AG04449 (cell line): ENCODE measurements around the gene C20orf204.

Experiments
- CTCF ChIA-PET: fragments of 350-600 bp; formaldehyde crosslinking; extraction: SDS; loops from one replicate; lab custom pipeline; 2021; ENCODE audit warnings: antibody characterized with exemption; lab: Yijun Ruan, JAX
- POLR2A ChIA-PET: fragments of 400-600, 350-600 bp; formaldehyde crosslinking; extraction: SDS; loops from one replicate; lab custom pipeline; 2020; ENCODE audit warnings: antibody characterized with exemption, inconsistent platforms; lab: Yijun Ruan, JAX
- DNase-seq: peaks from one replicate; pipeline ENCODE4 v3.0.0-alpha.2; 2010; ENCODE audit warnings: low read depth, low spot score
- H3K4me3 ChIP-seq: 2 replicates; pipeline ENCODE4 v1.5.1; 2011; ENCODE audit warnings: low read depth, mild to moderate bottlenecking, control low read depth, low read length
- TF ChIP-seq, protein P1 (sequence below): IDR thresholded peaks from one replicate; pipeline ENCODE4 v1.5.1; 2011; ENCODE audit warnings: mild to moderate bottlenecking, moderate library complexity, low read length, control low read depth, inconsistent platforms; ENCODE audit not compliant: insufficient read depth; ENCODE audit errors: missing control alignments

Gene C20orf204

GRCh38 chr20:64067005-64067632 is 31.1 kb downstream of the C20orf204 start:
- ChIA-PET POLR2A (interaction anchor here (0.8 kb wide), 1 partner anchor 94 kb away, joined by 3 read pairs; no protein-coding TSS in a partner anchor), CTCF (interaction anchor here (1.0 to 2.1 kb wide), 4 partner anchors 8 to 16 kb away, joined by 3 to 6 read pairs (median 4); partner anchors contain the start of genes LKAAEAR1, OPRL1 and RGS19)
- H3K4me3 ChIP-seq: no peak overlapping the region
- TF ChIP-seq, protein P1, sequence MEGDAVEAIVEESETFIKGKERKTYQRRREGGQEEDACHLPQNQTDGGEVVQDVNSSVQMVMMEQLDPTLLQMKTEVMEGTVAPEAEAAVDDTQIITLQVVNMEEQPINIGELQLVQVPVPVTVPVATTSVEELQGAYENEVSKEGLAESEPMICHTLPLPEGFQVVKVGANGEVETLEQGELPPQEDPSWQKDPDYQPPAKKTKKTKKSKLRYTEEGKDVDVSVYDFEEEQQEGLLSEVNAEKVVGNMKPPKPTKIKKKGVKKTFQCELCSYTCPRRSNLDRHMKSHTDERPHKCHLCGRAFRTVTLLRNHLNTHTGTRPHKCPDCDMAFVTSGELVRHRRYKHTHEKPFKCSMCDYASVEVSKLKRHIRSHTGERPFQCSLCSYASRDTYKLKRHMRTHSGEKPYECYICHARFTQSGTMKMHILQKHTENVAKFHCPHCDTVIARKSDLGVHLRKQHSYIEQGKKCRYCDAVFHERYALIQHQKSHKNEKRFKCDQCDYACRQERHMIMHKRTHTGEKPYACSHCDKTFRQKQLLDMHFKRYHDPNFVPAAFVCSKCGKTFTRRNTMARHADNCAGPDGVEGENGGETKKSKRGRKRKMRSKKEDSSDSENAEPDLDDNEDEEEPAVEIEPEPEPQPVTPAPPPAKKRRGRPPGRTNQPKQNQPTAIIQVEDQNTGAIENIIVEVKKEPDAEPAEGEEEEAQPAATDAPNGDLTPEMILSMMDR: no peak
- no peak for DNase-seq

- H3K4me3 ChIP-seq: no peak overlapping the region
- POLR2A ChIA-PET: no interaction called here
- CTCF ChIA-PET: interaction anchor here (0.7 to 2.1 kb wide), 4 partner anchors 7 to 29 kb away, joined by 3 to 6 read pairs (median 4); partner anchors contain the start of genes LKAAEAR1, OPRL1 and RGS19
- TF ChIP-seq, protein P1: no peak
- no peak for DNase-seq
Observed at GRCh38 chr20:64067733-64068307, 31.8 kb downstream of the C20orf204 start.

GRCh38 chr20:64068386-64069208 is 32.6 kb downstream of the C20orf204 start:
- ChIA-PET CTCF (interaction anchor here (0.7 to 2.1 kb wide), 8 partner anchors 9 to 30 kb away, joined by 3 to 6 read pairs (median 4); partner anchors contain the start of genes LKAAEAR1, OPRL1 and RGS19), POLR2A (interaction anchor here (1.3 kb wide), 1 partner anchor 10 kb away, joined by 7 read pairs; the partner anchor contains the start of genes OPRL1 and RGS19)
- TF ChIP-seq, protein P1: no peak
- no peak overlapping the region for H3K4me3 ChIP-seq
- no peak for DNase-seq

DNA sequence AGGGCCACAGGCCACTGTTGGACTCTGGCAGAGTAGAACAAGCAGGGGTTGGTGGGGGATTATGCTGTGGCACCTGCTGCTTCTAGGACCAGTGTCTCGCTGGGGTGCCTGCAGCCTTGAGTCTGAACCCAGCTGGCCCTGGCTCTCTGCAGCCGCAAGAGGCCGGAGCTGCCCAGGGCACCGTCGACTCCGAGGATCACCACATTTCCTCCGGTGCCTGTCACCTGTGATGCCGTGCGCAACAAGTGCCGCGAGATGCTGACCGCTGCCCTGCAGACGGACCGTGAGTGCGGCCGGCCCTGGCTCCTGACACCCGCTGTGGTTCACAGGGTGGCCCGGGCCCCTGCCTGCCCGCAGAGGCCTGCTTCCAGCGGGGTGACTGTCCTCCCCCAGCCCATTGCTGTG is 33.2 kb downstream of the C20orf204 start:
- H3K4me3 ChIP-seq: no peak overlapping the region
- no peak for DNase-seq
- TF ChIP-seq, protein P1: no peak
- POLR2A ChIA-PET: interaction anchor here (1.3 kb wide), 1 partner anchor 10 kb away, joined by 7 read pairs; the partner anchor contains the start of genes OPRL1 and RGS19
- CTCF ChIA-PET: interaction anchor here (0.7 to 2.1 kb wide), 8 partner anchors 9 to 51 kb away, joined by 3 to 6 read pairs (median 4); partner anchors contain the start of genes LKAAEAR1, OPRL1 and RGS19

DNA sequence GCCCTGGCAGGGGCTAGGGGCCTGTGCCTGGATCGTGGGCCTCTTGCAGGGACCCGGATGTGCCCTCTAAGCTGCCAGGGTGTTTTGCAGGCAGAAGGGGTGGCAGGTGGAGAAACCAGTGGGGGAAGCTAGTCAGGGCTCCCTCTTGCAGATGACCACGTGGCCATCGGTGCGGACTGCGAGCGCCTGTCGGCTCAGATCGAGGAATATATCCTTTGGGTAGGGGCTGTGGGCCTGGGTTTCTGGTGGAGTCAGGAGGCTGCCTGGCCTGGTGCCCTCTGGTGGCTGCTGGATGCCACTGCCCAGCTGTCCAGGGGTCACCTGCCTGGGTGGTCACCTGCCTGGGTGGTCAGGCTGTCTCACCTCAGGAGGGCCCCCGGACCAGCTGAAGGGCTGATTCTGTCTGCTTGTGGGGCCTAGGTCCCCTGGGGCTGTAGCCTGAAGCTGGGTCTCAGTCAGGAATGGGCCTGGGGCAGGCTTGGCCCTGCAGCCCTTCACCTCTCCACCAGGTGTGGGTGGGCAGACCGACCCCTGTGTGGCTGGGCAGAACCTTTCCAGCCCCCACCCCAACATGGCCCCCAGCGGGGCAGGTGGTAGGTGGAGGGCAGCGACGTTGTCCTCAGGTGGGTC is 33.7 kb downstream of the C20orf204 start:
- ChIA-PET POLR2A (interaction anchor here (1.3 kb wide), 1 partner anchor 9 kb away, joined by 7 read pairs; the partner anchor contains the start of genes OPRL1 and RGS19), CTCF (interaction anchor here (0.7 to 1.8 kb wide), 9 partner anchors 8 to 532 kb away, joined by 3 to 6 read pairs (median 4); partner anchors contain the start of gene RGS19)
- no peak for DNase-seq
- no peak overlapping the region for H3K4me3 ChIP-seq
- TF ChIP-seq, protein P1: peak; percentile 87
